GM18498 (cell line): ENCODE results near the gene RAB22A.
A peak's percentile ranks its signal among the peaks of the same experiment; 100 is the strongest.

Experiments
- ATAC-seq: cut with Tn5 transposase; IDR thresholded peaks from one replicate; pipeline ENCODE4 v1.9.1; 2021; ENCODE audit warnings: mild to moderate bottlenecking, moderate library complexity; ENCODE audit not compliant: unreplicated experiment

Gene RAB22A, protein sequence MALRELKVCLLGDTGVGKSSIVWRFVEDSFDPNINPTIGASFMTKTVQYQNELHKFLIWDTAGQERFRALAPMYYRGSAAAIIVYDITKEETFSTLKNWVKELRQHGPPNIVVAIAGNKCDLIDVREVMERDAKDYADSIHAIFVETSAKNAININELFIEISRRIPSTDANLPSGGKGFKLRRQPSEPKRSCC

DNA sequence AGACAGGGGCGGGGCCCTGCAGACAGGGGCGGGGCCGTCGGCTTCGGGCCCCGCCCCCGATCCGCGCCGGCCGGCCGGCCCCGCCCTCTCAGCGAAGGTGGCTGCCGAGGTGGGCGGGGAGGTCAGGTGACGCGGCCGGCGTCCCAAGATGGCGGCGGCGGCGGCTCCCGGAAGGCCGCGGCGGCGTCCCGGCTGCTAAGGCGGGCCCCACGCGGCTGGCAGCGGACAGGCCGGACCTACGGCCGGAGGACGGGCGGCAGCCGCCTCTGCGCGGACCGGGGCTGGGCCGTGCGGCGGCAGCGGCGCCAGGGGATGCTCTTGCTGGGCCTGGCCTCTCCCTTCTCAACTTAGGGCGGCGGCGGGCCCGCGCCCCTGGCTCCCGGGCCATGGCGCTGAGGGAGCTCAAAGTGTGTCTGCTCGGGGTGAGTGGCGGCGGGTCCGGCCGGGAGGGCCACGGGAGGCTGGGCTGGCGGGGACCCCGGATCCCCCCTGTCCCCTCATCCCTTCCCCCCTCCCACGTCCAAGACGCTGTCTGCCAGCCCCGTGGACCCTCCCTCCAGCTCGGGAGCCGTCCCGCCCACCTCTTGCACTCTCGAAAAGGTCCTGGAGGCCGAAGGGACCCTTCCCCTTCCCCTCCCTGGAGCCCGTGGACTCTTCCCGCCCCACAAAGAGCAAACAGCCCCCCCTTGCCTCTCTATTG lies at the start of gene RAB22A:
TSS of gene RAB22A (plus strand) at position 125 of the 700 bp plus-strand sequence. CDS start at position 387, 262 bp downstream.
- peak; percentile 76 for ATAC-seq

GRCh38 chr20:58260006-58260405 lies 49.5 kb upstream of the RAB22A start:
- no peak for ATAC-seq

DNA sequence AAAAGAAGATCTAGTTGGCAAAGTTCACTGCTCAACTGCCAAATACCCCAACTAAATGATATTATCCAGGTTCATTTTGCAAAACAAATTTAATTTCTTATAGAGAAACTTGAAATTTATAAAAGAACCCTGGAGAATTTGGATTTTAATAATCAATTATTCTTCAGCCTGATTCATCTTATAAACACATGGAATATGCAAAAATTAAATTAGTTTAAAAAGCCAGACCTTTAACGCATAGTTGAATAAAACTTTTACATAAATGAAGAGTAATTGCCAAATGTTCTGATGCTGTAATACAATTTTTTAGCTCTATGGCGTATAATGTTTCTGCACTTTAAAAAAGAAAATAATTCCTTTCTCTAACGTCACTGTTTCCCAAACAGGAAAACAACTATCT lies 47.9 kb upstream of the RAB22A start:
- no peak for ATAC-seq

GRCh38 chr20:58264271-58264670 lies 45.2 kb upstream of the RAB22A start:
- ATAC-seq, result no peak

- ATAC-seq, result no peak
These were observed 41.9 kb upstream of the RAB22A start for GRCh38 chr20:58267389-58268215.

- no peak for ATAC-seq
These were observed 41.1 kb upstream of the RAB22A start for GRCh38 chr20:58268421-58268821.

DNA sequence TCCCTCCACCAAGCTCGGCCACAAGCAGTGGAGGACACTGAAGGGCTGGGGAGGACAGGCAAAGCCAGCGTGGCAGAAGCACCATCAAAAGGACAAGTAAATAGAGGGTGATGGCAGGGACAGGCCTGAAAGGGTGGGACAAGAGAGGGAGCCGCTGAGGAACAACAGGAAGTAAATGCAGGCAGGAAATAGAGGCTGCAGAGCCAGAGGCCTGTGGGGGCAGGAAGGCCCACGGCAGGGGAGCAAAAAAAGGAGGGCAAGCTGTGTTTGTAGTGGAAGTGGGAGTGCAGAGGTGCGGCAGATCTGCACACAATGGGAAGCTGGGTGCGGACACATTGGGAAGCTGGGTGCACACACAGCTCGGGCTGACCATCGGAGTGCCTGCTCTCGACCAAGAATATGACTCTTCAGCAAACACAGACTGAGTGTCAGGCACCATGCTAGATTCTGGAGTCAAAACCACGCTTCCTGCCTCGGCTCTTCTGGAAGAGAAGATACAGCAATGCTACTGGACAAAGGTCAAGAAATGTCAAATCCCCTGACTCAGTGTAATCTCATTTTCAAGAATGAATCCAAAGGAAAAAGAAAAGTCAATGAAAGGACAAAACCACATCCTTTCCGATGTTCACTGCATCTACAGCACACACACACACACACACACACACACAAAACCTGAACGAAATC lies 40.4 kb upstream of the RAB22A start:
- ATAC-seq, result no peak

GRCh38 chr20:58271606-58272351 lies 37.7 kb upstream of the RAB22A start:
- no peak for ATAC-seq

GRCh38 chr20:58274384-58274783 lies 35.1 kb upstream of the RAB22A start:
- ATAC-seq, result no peak

DNA sequence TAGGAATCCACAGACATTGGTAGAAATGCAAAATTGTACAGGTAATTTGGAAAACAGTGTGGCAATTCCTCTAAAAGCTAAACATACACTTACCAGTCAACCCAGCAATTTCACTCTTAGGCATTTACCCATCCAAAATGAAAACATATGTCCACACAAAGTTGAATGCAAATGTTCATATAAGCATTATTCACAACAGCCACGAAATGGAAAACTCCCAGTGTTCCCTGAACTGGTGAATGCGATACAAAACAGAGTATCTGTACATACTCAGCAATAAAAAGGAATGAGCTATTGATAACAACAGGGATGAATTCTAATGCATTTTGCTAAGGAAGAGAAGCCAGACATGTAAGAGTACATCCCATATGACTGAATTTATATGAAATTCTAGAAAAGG lies 32.4 kb upstream of the RAB22A start:
- no peak for ATAC-seq

- no peak for ATAC-seq
These were observed 31.7 kb upstream of the RAB22A start for GRCh38 chr20:58277578-58278472.

GRCh38 chr20:58286729-58287128 lies 22.8 kb upstream of the RAB22A start:
- no peak for ATAC-seq

- no peak for ATAC-seq
These were observed 21.9 kb upstream of the RAB22A start for GRCh38 chr20:58287638-58288037.

DNA sequence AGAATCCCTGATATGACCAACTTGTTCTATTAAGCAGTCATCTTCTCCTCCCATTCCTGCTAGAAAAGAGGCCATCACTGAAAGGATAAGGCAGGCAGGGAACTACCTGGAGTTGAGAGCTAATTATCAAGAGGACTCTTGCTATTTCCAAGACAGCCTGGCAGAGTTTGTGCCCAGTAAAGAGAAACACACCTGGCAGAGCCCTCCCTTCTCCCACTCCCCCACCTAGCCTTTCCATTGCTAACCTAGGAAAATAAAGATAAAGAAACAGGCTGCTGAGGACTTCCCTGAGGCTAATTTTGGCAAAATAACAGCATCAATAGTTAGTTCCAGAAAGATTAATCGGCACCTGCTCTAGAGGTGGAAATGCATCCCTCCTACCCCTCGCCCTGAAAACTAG lies 20.4 kb upstream of the RAB22A start:
- ATAC-seq, result no peak

DNA sequence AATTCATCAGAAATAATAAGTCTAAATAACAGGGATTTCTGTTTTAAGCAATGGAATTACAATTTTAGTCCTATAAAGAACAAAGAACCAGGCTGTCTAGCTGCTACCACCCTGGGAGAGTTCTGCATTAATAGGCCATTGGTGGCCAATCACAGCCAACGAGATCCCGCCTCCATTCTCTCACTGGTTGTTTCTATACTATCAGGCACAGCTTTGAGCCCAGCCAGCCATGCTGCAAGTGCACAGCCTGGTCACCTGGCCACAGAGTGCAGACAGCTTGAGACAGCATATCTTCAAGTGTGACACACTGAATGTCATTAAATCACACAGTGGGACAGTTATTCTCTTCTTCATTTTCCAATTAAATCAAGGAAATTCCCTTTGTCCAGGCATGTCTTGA lies 16.1 kb upstream of the RAB22A start:
- ATAC-seq, result no peak

DNA sequence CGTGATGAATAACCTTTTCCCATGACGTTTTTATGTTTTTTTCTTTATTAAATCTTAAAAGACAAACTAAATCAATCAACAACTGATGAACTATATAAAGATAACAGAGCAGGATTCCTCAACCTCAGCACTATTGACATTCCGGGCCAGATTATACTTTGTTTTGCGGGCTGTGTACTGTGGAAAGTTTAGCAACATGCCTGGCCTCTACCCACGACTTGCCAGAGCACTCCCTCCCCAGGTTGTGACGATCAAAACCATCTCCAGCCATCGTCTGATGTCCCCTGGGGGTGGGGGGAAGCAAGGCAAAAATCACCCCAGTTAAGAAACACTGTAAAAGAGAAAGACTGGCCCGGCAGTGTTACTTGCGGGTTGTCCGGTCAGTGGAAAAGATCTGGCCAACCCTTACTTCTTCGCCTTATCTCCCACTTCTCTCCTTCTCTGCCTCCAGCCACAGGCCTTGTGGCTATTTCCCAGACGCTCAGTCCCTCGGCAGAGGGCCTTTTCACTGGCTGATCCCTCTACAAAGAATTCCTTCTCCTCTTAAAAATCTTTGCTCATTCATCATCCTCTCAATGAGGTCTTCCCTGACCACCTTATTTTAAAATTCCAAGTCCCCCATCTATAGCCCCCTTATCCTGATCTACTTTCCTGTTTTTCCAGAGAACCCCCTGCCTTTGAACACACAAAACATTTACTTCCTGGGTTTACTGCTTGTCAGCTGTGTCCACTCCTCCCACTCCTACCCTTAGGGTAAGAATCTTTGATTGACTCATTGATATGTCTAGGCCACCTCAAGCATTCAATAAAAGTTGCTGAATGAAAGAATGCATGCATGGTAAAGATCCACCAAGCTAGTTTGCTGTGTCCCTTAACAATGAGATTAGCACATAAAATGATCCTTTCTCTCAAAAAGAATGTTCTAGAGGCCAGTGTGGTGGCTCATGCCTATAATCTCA lies 14.7 kb upstream of the RAB22A start:
- ATAC-seq, result no peak

- ATAC-seq, result no peak
These were observed 13.3 kb upstream of the RAB22A start for GRCh38 chr20:58296051-58296837.

GRCh38 chr20:58297394-58297793 lies 12.1 kb upstream of the RAB22A start:
- no peak for ATAC-seq
